WERI-Rb-1 (cell line): ENCODE results near the gene TRIP10.
A peak's percentile ranks its signal among the peaks of the same experiment; 100 is the strongest.

Source experiments
- DNase-seq: peaks from one replicate; pipeline ENCODE4 v3.0.0-alpha.2; 2020
- H3K27ac ChIP-seq: fragments of 250-450 bp; sonication (Bioruptor Pico); 2 replicates; pipeline ENCODE4 v1.5.1; 2020; ENCODE audit warnings: mild to moderate bottlenecking, moderate library complexity
- H3K27me3 ChIP-seq: fragments of 250-450 bp; sonication (Bioruptor Pico); 2 replicates; pipeline ENCODE4 v1.5.1; 2021; ENCODE audit warnings: mild to moderate bottlenecking, low read depth, moderate library complexity; ENCODE audit not compliant: insufficient read depth, severe bottlenecking
- H3K36me3 ChIP-seq: fragments of 250-450 bp; sonication (Bioruptor Pico); 2 replicates; pipeline ENCODE4 v1.5.1; 2020; ENCODE audit warnings: mild to moderate bottlenecking, moderate library complexity
- H3K4me3 ChIP-seq: 2 replicates; pipeline ENCODE4 v1.5.1; 2011; ENCODE audit warnings: low read depth, mild to moderate bottlenecking, control low read depth, low read length
- H3K9me3 ChIP-seq: fragments of 250-450 bp; sonication (Bioruptor Pico); 2 replicates; pipeline ENCODE4 v1.5.1; 2021; ENCODE audit warnings: mild to moderate bottlenecking, moderate library complexity; ENCODE audit not compliant: severe bottlenecking
- TF ChIP-seq, protein P1 (sequence below): IDR thresholded peaks from 2 replicates; pipeline ENCODE4 v1.5.1; 2011; ENCODE audit warnings: low read depth, mild to moderate bottlenecking, control low read depth, inconsistent platforms, low read length

The TRIP10 gene

DNA sequence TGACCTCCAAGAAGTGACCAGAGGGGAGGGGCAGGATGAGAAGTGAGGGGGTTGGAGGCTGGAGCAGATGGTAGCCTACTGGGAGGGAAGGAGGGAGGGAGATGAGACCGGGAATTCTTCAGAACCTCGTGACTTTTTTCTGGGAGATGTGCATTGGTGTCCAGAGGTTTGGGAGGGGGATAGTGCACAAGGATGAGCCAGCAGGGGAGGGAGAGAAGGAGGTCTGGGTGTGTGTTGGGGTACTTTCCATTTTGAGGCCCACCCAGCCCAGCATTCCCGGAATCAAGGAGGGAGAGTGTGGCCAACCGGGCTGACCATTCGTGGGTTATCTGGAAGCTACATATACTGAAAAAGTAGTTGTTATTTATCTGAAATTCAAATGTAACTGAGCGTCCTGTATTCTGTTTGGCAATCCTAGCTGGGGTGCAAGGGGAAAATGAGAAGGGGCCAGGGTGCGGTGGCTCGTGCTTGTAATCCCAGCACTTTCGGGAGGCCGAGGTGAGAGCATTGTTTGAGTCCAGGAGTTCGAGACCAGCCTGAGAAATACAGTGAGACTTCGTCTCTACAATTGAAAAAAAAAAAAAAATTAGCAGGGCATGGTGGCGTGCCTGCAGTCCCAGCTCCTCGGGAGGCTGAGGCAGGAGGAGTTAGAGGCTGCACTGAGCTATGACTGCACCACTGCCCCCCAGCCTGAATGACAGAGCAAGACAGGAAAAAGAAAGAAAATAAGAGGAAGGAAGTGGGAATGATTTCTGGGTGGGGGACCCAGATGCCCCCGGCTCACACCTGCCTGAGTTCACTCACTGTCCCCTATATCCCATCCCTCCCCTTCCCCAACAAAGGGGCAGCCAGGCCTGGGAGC is 14.6 kb upstream of the TRIP10 start:
- TF ChIP-seq, protein P1, sequence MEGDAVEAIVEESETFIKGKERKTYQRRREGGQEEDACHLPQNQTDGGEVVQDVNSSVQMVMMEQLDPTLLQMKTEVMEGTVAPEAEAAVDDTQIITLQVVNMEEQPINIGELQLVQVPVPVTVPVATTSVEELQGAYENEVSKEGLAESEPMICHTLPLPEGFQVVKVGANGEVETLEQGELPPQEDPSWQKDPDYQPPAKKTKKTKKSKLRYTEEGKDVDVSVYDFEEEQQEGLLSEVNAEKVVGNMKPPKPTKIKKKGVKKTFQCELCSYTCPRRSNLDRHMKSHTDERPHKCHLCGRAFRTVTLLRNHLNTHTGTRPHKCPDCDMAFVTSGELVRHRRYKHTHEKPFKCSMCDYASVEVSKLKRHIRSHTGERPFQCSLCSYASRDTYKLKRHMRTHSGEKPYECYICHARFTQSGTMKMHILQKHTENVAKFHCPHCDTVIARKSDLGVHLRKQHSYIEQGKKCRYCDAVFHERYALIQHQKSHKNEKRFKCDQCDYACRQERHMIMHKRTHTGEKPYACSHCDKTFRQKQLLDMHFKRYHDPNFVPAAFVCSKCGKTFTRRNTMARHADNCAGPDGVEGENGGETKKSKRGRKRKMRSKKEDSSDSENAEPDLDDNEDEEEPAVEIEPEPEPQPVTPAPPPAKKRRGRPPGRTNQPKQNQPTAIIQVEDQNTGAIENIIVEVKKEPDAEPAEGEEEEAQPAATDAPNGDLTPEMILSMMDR = no peak
- H3K9me3 ChIP-seq = no peaks in the 10 kb centered on the region
- no peak for DNase-seq
- no peaks in the 10 kb centered on the region for H3K27me3 ChIP-seq
- H3K4me3 ChIP-seq = no peak overlapping the region
- no peak overlapping the region for H3K27ac ChIP-seq
- no peaks in the 10 kb centered on the region for H3K36me3 ChIP-seq

DNA sequence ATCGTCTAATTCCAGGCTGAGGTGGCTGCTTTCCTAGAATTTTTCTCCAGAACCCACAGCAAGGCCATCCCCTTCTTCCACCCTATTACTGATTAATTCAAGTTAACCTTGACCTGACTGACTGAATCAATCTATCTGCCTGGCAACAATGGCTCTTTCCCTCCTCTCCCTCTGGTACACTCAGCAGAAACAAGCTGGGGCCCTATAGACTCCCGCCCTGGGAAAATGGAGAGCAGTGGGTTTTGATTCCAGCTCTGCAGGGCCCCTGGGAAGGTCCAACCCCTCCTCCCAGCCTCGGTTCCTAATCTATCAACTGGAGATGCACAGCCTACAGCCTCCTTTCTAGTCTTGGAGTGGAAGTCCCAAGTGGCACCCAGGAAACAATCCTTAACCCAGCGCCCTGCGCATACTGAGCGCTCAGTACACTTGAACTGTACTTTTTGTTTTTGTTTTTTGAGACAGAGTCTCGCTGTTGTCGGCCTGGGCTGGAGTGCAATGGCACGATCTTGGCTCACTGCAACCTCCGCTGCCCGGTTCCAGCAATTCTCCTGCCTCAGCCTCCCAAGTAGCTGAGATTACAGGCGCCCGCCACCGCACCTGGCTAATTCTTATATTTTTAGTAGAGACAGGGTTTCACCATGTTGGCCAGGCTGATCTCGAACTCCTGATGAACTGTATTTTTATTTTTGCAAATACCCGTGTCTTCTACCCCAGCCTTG is 13.8 kb upstream of the TRIP10 start:
- Histone ChIP-seq H3K4me3 (no peak overlapping the region), H3K9me3 (no peaks in the 10 kb centered on the region), H3K27me3 (no peaks in the 10 kb centered on the region), H3K27ac (no peak overlapping the region), H3K36me3 (no peaks in the 10 kb centered on the region)
- DNase-seq = no peak
- TF ChIP-seq, protein P1 = no peak

DNA sequence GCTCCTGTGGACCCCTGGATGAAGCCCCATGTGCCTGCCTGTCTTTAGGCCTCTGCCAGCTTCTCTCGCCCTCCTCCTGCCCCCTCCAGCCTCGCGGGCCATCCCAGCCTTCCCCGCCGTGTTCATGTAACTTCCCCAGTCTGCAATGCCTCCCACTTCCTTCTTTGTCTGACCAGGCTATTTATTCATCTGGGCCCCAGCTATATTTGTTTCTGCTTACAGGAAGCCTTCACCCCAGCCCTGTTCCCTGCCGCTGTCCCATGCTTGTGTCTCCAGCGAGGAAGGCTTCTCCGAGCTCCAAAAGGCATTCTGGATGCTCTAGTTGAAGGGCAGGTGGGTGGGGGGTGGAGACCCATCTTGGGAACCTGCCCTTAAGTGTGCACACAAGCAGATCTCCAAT is 11.1 kb upstream of the TRIP10 start:
- TF ChIP-seq, protein P1 = no peak
- no peaks in the 10 kb centered on the region for H3K36me3 ChIP-seq
- H3K9me3 ChIP-seq = no peaks in the 10 kb centered on the region
- no peak overlapping the region for H3K27ac ChIP-seq
- no peak for DNase-seq
- no peaks in the 10 kb centered on the region for H3K27me3 ChIP-seq
- H3K4me3 ChIP-seq = no peak overlapping the region

DNA sequence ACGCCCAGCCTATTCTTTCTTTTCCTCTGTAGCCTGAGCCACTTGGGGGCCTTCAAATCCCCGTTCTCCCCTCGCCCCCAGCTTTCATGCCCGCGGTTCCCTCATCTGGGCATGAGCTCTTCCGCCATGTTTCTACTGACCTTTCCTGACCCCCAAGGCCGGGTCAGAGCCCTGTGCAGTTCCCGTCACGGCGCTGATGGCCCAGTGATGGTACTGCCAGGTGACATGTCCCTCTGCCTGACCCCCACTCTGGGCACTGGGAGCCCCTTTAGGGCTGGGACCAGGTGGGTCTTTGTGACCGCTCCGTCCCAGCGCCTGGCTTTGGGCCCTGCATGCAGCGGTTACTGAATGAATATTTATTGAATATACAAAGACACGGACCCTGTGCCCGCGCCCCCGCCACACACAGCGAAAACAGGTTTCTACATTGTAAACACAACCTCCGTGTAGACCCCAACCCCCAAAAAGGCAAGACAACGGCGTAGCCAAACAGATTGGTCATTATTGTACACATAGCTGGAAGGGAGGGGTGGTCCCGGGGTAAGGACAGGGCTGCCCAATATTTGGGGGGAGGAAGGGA is 9.8 kb upstream of the TRIP10 start:
- H3K4me3 ChIP-seq = no peak overlapping the region
- TF ChIP-seq, protein P1 = no peak
- no peaks in the 10 kb centered on the region for H3K9me3 ChIP-seq
- no peak overlapping the region for H3K27ac ChIP-seq
- no peaks in the 10 kb centered on the region for H3K36me3 ChIP-seq
- no peaks in the 10 kb centered on the region for H3K27me3 ChIP-seq
- DNase-seq = no peak

DNA sequence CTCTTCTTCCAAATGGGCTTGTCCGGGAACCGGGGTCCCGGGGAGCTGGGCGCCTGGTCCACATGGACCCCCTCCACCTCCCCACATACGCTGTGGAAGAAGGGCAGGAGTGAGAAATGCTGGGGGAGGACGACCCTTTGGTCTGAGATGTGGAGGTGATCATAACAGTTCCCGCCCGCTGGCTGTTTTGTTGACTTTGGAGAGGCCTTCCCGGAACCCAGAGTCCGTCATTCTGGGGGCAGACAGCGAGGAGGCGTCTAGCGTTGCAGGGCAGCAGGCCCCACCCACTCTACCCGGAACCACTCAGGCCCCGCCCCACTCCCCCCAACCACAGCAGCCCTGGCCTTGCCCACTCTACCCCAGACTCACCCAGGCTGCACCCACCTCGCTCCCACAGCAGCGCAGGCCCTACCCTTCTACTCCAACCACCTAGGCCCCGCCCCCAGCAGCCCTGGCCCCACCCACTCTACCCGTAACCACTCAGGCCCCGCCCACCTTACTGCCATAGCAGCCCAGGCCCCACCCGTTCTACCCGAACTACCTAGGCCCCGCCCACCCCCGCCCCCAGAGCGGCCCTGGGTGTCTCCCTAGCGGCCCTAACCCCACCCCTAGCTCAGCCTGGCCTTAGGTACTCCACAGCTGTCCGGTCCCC is 9.2 kb upstream of the TRIP10 start:
- no peaks in the 10 kb centered on the region for H3K36me3 ChIP-seq
- no peak overlapping the region for H3K4me3 ChIP-seq
- no peaks in the 10 kb centered on the region for H3K27me3 ChIP-seq
- TF ChIP-seq, protein P1 = no peak
- H3K9me3 ChIP-seq = no peaks in the 10 kb centered on the region
- DNase-seq = peak; percentile 47
- no peak overlapping the region for H3K27ac ChIP-seq
